A673 (cell line): ENCODE results near the gene STYK1.

Experiments used
- EZH2 ChIP-seq: fragments of 200-600 bp; sonication (generic); IDR thresholded peaks from 2 replicates; pipeline ENCODE4 v1.6.1; 2017; ENCODE audit warnings: borderline replicate concordance, low read depth, mild to moderate bottlenecking, mixed read lengths, antibody characterized with exemption, low read length; ENCODE audit not compliant: poor library complexity, severe bottlenecking
- TF ChIP-seq, protein P1 (sequence below): fragments of 300-800, 200-600 bp; sonication (generic); conservative IDR thresholded peaks from 2 replicates; pipeline ENCODE4 v1.5.1; 2017; ENCODE audit warnings: low read depth, mild to moderate bottlenecking, antibody characterized with exemption, low read length, moderate library complexity, mixed read lengths

- TF ChIP-seq, protein P1, sequence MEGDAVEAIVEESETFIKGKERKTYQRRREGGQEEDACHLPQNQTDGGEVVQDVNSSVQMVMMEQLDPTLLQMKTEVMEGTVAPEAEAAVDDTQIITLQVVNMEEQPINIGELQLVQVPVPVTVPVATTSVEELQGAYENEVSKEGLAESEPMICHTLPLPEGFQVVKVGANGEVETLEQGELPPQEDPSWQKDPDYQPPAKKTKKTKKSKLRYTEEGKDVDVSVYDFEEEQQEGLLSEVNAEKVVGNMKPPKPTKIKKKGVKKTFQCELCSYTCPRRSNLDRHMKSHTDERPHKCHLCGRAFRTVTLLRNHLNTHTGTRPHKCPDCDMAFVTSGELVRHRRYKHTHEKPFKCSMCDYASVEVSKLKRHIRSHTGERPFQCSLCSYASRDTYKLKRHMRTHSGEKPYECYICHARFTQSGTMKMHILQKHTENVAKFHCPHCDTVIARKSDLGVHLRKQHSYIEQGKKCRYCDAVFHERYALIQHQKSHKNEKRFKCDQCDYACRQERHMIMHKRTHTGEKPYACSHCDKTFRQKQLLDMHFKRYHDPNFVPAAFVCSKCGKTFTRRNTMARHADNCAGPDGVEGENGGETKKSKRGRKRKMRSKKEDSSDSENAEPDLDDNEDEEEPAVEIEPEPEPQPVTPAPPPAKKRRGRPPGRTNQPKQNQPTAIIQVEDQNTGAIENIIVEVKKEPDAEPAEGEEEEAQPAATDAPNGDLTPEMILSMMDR: no peak
- no peak for TF ChIP-seq EZH2
Measured at GRCh38 chr12:10615532-10615931, 58.3 kb downstream of the STYK1 start.
